AG10803 (cell line): Measurements from ENCODE around the gene PCNX3.

Experiments used
- DNase-seq: peaks from one replicate; pipeline ENCODE4 v3.0.0; 2010; ENCODE audit warnings: low read depth
- H3K4me3 ChIP-seq: 2 replicates; pipeline ENCODE4 v1.5.1; 2011; ENCODE audit warnings: mild to moderate bottlenecking, low read length, control low read depth
- TF ChIP-seq, protein P1 (sequence below): conservative IDR thresholded peaks from 2 replicates; pipeline ENCODE4 v1.5.1; 2011; ENCODE audit warnings: mild to moderate bottlenecking, low read length, control low read depth, inconsistent platforms

Gene PCNX3

GRCh38 chr11:65646958-65647701 lies 31.6 kb downstream of the PCNX3 start:
- TF ChIP-seq, protein P1, sequence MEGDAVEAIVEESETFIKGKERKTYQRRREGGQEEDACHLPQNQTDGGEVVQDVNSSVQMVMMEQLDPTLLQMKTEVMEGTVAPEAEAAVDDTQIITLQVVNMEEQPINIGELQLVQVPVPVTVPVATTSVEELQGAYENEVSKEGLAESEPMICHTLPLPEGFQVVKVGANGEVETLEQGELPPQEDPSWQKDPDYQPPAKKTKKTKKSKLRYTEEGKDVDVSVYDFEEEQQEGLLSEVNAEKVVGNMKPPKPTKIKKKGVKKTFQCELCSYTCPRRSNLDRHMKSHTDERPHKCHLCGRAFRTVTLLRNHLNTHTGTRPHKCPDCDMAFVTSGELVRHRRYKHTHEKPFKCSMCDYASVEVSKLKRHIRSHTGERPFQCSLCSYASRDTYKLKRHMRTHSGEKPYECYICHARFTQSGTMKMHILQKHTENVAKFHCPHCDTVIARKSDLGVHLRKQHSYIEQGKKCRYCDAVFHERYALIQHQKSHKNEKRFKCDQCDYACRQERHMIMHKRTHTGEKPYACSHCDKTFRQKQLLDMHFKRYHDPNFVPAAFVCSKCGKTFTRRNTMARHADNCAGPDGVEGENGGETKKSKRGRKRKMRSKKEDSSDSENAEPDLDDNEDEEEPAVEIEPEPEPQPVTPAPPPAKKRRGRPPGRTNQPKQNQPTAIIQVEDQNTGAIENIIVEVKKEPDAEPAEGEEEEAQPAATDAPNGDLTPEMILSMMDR, result no peak
- H3K4me3 ChIP-seq, result peak overlapping the region; percentile 22
- no peak for DNase-seq

DNA sequence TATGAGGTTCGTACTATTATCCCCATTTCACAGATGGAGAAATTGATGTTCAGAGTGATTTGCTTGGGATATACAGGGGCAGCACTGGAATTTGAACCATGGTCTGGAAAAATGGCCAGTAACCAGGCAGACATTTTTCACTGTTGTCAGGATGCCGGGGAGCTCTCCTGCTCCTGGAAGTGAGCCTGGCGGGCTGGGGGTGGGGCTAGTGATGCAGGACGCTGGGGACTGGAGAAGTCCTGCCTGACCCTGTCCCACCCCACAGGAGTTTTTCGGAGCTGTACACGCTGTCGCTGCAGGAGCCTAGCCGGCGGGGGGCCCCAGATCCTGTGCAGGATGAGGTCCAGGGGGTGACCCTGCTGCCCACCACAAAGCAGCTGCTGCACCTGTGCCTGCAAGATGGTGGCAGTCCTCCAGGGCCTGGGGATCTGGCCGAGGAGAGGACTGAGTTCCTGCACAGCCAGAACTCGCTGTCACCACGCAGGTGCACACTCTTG lies 33.5 kb downstream of the PCNX3 start:
- no peak for DNase-seq
- TF ChIP-seq, protein P1, result no peak
- H3K4me3 ChIP-seq, result no peak overlapping the region

DNA sequence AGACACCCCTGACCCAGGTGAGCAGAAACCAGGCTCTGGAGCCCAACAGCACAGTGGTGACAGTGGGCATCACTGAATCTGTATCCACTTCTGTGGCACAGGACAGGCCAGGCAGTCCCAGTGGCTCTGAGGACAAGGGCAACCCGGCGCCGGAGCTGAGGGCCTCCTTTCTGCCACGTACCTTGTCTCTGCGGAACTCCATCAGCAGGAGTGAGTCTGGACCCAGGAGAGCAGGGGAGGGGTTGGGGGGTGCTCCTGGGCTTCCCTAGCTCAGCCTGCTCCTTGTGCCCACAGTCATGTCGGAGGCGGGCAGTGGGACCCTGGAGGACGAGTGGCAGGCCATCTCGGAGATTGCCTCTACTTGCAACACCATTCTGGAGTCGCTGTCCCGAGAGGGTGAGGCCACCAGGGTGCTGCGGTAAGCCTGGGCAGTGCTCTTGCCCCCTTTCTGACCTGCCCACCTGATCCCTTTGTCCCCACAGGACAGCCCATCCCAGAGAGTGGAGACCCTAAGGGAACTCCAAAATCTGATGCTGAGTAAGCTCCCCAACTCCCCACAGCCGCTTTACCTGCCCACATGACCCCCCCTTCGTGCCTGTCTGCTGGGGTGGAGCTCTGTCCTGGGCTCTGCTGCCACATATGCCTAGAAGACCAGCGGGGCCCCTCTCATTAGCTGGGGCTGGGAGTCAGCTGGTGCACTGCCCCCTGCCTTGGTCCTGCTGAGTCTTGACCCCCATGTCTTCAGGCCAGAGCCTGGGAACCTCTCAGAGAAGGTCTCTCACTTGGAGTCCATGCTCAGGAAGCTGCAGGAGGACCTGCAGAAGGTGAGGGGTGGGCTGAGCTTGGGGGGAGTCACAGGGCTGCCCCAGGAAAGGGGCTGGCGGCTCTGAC lies 34.3 kb downstream of the PCNX3 start:
- no peak for DNase-seq
- no peak overlapping the region for H3K4me3 ChIP-seq
- TF ChIP-seq, protein P1, result no peak

DNA sequence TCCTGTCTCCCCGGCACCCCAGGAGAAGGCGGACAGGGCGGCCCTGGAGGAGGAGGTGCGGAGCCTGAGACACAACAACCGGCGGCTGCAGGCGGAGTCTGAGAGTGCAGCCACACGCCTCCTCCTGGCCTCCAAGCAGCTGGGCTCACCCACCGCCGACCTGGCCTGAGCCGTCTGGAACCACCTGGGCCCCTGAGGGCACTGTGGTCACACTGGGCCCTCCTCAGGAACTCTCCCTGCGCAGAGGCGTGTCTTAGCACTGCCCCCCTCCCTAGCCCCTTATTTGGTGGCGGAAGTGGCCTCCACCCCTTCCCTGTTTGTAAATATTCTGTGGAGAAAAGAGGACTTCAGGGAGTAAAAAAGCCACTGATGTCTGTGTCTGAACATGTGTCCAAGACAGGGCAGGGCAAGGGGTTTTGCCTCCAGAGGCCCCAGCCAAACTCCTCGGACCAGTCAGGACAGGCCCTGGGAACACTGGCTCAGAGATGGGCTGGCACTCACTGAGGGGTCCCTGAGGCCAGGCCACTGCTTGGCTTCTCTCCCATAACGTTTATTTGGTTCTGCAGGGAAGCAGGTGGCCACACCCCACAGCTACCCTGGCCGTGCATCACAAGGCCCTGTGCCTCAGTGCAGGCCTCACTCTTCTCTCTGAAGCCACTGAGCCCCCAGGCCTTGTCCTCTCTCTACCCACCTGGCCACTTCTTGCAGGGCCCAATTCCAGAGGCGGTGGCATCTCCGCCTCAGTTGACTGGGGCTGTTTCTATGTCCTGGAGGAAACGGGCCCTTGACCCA lies 35.2 kb downstream of the PCNX3 start:
- TF ChIP-seq, protein P1, result no peak
- no peak for DNase-seq
- no peak overlapping the region for H3K4me3 ChIP-seq

DNA sequence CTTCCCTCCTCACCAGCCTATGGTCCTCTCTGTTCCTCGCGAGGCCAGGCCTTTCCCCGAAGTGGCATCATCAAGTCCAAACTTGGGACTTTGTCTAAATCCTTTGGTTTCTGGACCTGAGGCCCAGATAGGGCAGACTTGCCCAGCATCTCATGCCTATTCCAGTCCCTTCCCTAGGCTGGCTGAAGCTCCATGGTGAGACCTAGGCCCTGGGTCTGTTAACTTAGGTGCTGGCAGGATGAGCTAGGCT lies 35.7 kb downstream of the PCNX3 start:
- TF ChIP-seq, protein P1, result no peak
- no peak overlapping the region for H3K4me3 ChIP-seq
- DNase-seq, result no peak

DNA sequence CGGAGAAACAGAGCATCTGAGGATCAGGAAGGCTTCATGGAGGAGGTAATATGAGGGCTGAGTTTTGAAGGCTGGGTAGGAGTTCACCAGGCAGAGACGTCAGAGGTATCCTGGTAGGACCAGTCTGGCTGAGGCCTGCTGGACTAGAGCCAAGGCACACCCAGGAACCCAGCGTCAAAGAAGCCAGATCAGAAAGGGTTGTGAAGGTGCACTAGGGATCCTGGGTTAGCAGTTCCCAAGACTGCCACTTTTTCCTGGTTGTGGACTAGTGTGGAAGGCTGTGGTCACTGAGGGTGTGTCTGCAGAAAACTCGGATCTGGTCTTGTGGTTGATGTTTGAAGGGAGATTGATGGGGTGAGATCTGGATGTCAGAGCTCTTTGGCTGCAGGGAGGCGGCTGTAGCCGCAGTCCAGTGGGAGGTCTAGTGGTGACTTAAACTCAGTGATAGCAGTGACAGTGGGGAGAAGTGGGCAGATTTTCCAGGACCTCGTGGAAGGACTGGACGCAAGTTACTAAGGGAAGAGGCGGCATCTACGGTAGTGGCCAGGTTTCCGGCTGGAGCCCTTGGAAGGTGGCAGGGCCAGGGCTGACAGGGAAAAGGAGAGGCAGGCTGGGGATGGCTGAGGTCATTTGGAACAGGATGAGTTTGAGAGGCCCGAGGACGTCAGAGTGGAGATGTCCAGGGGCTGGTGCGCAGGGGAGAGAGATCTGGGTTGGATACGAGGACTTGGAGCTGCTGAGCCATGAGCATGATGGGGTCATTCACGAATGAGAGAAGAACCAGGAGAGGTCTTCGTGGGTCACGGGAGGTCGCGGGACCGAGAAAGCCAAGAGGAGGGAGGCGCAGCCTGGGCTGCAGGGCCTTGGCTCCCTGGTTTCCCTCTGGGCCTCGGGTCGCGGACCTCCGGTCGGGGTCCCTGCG lies 36.3 kb downstream of the PCNX3 start:
- peak overlapping the region; percentile 62 for H3K4me3 ChIP-seq
- no peak for DNase-seq
- TF ChIP-seq, protein P1, result no peak
